HEK293 (cell line): ENCODE measurements around the gene ZNF618.

ENCODE experiments used
- CTCF ChIA-PET: fragments of 350-600 bp; formaldehyde crosslinking; extraction: SDS; loops from one replicate; lab custom pipeline; 2021; ENCODE audit warnings: antibody characterized with exemption; lab: Yijun Ruan, JAX
- POLR2A ChIA-PET: fragments of 300-600 bp; formaldehyde crosslinking; extraction: SDS; loops from one replicate; lab custom pipeline; 2020; ENCODE audit warnings: antibody characterized with exemption, inconsistent platforms; lab: Yijun Ruan, JAX
- H3K27ac ChIP-seq: fragments of 200-500 bp; sonication (Bioruptor generic); 2 replicates; pipeline ENCODE4 v1.5.1; 2014; ENCODE audit warnings: low read depth, low read length, control low read depth, inconsistent platforms; ENCODE audit errors: extremely low read depth
- H3K36me3 ChIP-seq, 2 experiments: fragments of 200-500 bp in 1 of 2; sonication (Bioruptor generic) in 1 of 2; 1 replicate in 1 of 2; 2 replicates in 1 of 2; pipeline ENCODE4 v1.5.1; 2014 to 2017; ENCODE audit warnings: inconsistent platforms in 2 of 2, low read length in 2 of 2; ENCODE audit not compliant: control insufficient read depth in 2 of 2, insufficient read depth in 1 of 2
- H3K4me1 ChIP-seq: fragments of 200-500 bp; sonication (Bioruptor generic); 2 replicates; pipeline ENCODE4 v1.5.1; 2014; ENCODE audit warnings: mild to moderate bottlenecking, low read length, inconsistent platforms; ENCODE audit not compliant: control insufficient read depth, insufficient read depth
- H3K4me3 ChIP-seq: 2 replicates; pipeline ENCODE4 v1.5.1; 2011; ENCODE audit warnings: low read depth, mild to moderate bottlenecking, control low read depth, low read length, moderate library complexity
- H3K9me3 ChIP-seq: fragments of 200-500 bp; sonication (Bioruptor generic); 2 replicates; pipeline ENCODE4 v1.5.1; 2014; ENCODE audit warnings: low read depth, low read length, inconsistent platforms; ENCODE audit not compliant: control insufficient read depth, insufficient read depth
- EGR2 ChIP-seq: fragments of 450-650 bp; formaldehyde crosslinking; IDR thresholded peaks from 2 replicates; pipeline ENCODE4 v1.5.1; 2016; ENCODE audit warnings: low read depth, missing biosample characterization, missing genetic modification characterization
- FEZF1 ChIP-seq: fragments of 450-650 bp; formaldehyde crosslinking; IDR thresholded peaks from 2 replicates; pipeline ENCODE4 v1.5.1; 2016; ENCODE audit warnings: missing biosample characterization, missing genetic modification characterization
- GLI2 ChIP-seq: fragments of 450-650 bp; formaldehyde crosslinking; IDR thresholded peaks from 2 replicates; pipeline ENCODE4; 2017; ENCODE audit warnings: missing biosample characterization, missing genetic modification characterization, low read depth, borderline replicate concordance
- HOXD13 ChIP-seq: sonication (generic); formaldehyde crosslinking; IDR thresholded peaks from 2 replicates; pipeline ENCODE4 v1.8.0; 2022; ENCODE audit warnings: missing genetic modification reagents, borderline replicate concordance
- KLF7 ChIP-seq: fragments of 450-650 bp; formaldehyde crosslinking; IDR thresholded peaks from 2 replicates; pipeline ENCODE4 v1.5.1; 2016; ENCODE audit warnings: missing biosample characterization, missing genetic modification characterization, borderline replicate concordance
- MEIS1 ChIP-seq: sonication (generic); formaldehyde crosslinking; IDR thresholded peaks from 2 replicates; pipeline ENCODE4 v1.8.1; 2022; ENCODE audit warnings: missing genetic modification reagents, mild to moderate bottlenecking, borderline replicate concordance
- SALL2 ChIP-seq: fragments of 450-650 bp; formaldehyde crosslinking; IDR thresholded peaks from 2 replicates; pipeline ENCODE4 v1.5.0; 2017; ENCODE audit warnings: missing biosample characterization, mild to moderate bottlenecking, missing genetic modification characterization, borderline replicate concordance
- ZFP41 ChIP-seq: fragments of 450-650 bp; formaldehyde crosslinking; IDR thresholded peaks from 2 replicates; pipeline ENCODE4 v1.5.1; 2016; ENCODE audit warnings: missing biosample characterization, missing genetic modification characterization, borderline replicate concordance
- ZNF132 ChIP-seq: fragments of 450-650 bp; formaldehyde crosslinking; IDR thresholded peaks from 2 replicates; pipeline ENCODE4 v1.5.1; 2017; ENCODE audit warnings: missing biosample characterization, missing genetic modification characterization, borderline replicate concordance
- ZNF19 ChIP-seq: fragments of 450-650 bp; formaldehyde crosslinking; IDR thresholded peaks from 2 replicates; pipeline ENCODE4; 2016; ENCODE audit warnings: missing biosample characterization, missing genetic modification characterization, low read depth
- ZNF514 ChIP-seq: fragments of 450-650 bp; formaldehyde crosslinking; IDR thresholded peaks from 2 replicates; pipeline ENCODE4 v1.5.1; 2016; ENCODE audit warnings: missing biosample characterization, missing genetic modification characterization
- ZNF529 ChIP-seq: fragments of 450-650 bp; formaldehyde crosslinking; IDR thresholded peaks from 2 replicates; pipeline ENCODE4 v1.5.1; 2017; ENCODE audit warnings: missing genetic modification characterization, missing biosample characterization; ENCODE audit not compliant: insufficient replicate concordance
- ZNF530 ChIP-seq: fragments of 450-650 bp; formaldehyde crosslinking; IDR thresholded peaks from 2 replicates; pipeline ENCODE4 v1.5.1; 2016; ENCODE audit warnings: low read depth, missing biosample characterization, missing genetic modification characterization
- ZNF544 ChIP-seq: fragments of 450-650 bp; formaldehyde crosslinking; IDR thresholded peaks from 2 replicates; pipeline ENCODE4 v1.5.0; 2017; ENCODE audit warnings: missing biosample characterization, missing genetic modification characterization
- ZNF548 ChIP-seq: fragments of 450-650 bp; formaldehyde crosslinking; IDR thresholded peaks from 2 replicates; pipeline ENCODE4 v1.5.1; 2016; ENCODE audit warnings: missing biosample characterization, missing genetic modification characterization
- ZNF555 ChIP-seq: fragments of 450-650 bp; formaldehyde crosslinking; conservative IDR thresholded peaks from 2 replicates; pipeline ENCODE4 v1.5.1; 2017; ENCODE audit warnings: missing biosample characterization, mild to moderate bottlenecking, missing genetic modification characterization, inconsistent platforms
- ZNF624 ChIP-seq: fragments of 450-650 bp; formaldehyde crosslinking; IDR thresholded peaks from 2 replicates; pipeline ENCODE4 v1.5.1; 2017; ENCODE audit warnings: missing biosample characterization, missing genetic modification characterization
- ZNF664 ChIP-seq: fragments of 450-650 bp; formaldehyde crosslinking; IDR thresholded peaks from 2 replicates; pipeline ENCODE4 v1.5.1; 2016; ENCODE audit warnings: missing biosample characterization, missing genetic modification characterization
- ZNF791 ChIP-seq: fragments of 450-650 bp; formaldehyde crosslinking; IDR thresholded peaks from 2 replicates; pipeline ENCODE4 v1.5.1; 2016; ENCODE audit warnings: missing biosample characterization, missing genetic modification characterization
- ZSCAN16 ChIP-seq: fragments of 450-650 bp; formaldehyde crosslinking; IDR thresholded peaks from 2 replicates; pipeline ENCODE4 v1.5.1; 2016; ENCODE audit warnings: missing biosample characterization, missing genetic modification characterization
- TF ChIP-seq, protein P1 (sequence below): fragments of 450-650 bp; formaldehyde crosslinking; IDR thresholded peaks from 2 replicates; pipeline ENCODE4 v1.5.1; 2016; ENCODE audit warnings: missing biosample characterization, missing genetic modification characterization, borderline replicate concordance

ZNF618 gene

DNA sequence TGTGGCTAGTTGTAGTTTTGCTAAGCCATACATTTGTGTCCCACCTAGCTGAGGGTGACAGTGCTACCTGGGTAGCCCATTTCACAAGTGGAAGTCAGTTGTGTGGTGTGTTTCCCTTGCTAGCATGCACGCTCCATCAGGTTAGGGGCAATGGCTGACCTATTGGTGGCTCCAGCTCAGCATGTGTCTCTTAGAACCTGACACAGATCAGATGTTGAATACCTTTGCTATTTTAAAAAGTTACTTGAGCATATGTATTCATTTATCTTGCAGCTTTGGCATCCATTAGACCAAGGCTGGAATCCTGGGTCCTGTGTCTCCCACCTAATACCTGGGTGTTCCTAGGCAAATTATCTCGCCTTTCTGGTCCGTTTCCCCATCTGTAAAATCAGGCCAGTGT lies 44.8 kb downstream of the ZNF618 start:
- ChIA-PET CTCF (no interaction called here), POLR2A (no interaction called here)
- Histone ChIP-seq H3K9me3 (no peaks in the 10 kb centered on the region), H3K4me1 (no peaks in the 10 kb centered on the region), H3K36me3 (no peaks in the 10 kb centered on the region), H3K4me3 (no peak overlapping the region), H3K27ac (no peak overlapping the region)
- TF ChIP-seq ZNF529 (tag by site-specific recombination) (no peak), SALL2 (tag by site-specific recombination) (no peak), ZFP41 (tag by site-specific recombination) (no peak), FEZF1 (no peak), MEIS1 (no peak), GLI2 (tag by site-specific recombination) (no peak), ZNF791 (tag by site-specific recombination) (no peak), EGR2 (no peak), ZNF132 (tag by site-specific recombination) (no peak), ZNF664 (tag by site-specific recombination) (no peak)
- TF ChIP-seq, protein P1, sequence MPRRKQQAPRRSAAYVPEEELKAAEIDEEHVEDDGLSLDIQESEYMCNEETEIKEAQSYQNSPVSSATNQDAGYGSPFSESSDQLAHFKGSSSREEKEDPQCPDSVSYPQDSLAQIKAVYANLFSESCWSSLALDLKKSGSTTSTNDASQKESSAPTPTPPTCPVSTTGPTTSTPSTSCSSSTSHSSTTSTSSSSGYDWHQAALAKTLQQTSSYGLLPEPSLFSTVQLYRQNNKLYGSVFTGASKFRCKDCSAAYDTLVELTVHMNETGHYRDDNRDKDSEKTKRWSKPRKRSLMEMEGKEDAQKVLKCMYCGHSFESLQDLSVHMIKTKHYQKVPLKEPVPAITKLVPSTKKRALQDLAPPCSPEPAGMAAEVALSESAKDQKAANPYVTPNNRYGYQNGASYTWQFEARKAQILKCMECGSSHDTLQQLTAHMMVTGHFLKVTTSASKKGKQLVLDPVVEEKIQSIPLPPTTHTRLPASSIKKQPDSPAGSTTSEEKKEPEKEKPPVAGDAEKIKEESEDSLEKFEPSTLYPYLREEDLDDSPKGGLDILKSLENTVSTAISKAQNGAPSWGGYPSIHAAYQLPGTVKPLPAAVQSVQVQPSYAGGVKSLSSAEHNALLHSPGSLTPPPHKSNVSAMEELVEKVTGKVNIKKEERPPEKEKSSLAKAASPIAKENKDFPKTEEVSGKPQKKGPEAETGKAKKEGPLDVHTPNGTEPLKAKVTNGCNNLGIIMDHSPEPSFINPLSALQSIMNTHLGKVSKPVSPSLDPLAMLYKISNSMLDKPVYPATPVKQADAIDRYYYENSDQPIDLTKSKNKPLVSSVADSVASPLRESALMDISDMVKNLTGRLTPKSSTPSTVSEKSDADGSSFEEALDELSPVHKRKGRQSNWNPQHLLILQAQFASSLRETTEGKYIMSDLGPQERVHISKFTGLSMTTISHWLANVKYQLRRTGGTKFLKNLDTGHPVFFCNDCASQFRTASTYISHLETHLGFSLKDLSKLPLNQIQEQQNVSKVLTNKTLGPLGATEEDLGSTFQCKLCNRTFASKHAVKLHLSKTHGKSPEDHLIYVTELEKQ (tag by site-specific recombination): no peak

DNA sequence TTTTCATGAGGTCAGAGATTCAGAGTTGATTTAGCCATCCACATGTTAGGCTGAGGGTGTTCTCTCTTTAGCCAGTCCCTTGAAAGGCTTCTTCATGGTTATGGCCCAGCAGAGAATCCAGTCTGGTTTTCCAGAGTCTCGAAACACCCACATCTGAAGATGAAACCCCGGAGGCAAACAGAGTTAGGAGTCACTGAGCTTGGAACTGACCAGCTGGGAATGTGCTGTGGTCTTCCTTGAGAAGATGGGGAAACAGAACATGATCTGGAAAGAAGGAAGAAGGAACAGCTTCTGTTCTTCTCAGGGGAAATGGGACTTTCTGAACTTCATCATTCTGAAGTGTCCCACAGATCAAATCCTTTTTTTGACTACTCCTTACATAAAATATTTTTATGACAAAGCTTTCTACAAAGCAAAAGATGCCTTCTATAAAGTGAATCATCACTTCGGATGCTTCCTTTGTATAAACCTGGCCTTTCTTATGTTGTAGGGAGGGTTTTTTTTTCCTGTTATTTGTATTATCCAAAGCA lies 45.4 kb downstream of the ZNF618 start:
- Histone ChIP-seq H3K9me3 (no peaks in the 10 kb centered on the region), H3K36me3 (no peaks in the 10 kb centered on the region), H3K4me3 (no peak overlapping the region), H3K4me1 (no peaks in the 10 kb centered on the region), H3K27ac (no peak overlapping the region)
- ChIA-PET CTCF (interaction anchor here (1.3 kb wide), 1 partner anchor 41 kb away, joined by 3 read pairs; no protein-coding TSS in a partner anchor), POLR2A (interaction anchor here (0.6 kb wide), 1 partner anchor 289 kb away, joined by 3 read pairs; no protein-coding TSS in a partner anchor)
- TF ChIP-seq HOXD13: no peak
- TF ChIP-seq ZNF555 (tag by site-specific recombination): no peak
- no peak for TF ChIP-seq ZNF19
- TF ChIP-seq ZNF548 (tag by site-specific recombination): no peak
- no peak for TF ChIP-seq ZNF530 (tag by site-specific recombination)
- no peak for TF ChIP-seq ZNF544 (tag by site-specific recombination)
- no peak for TF ChIP-seq KLF7 (tag by site-specific recombination)

DNA sequence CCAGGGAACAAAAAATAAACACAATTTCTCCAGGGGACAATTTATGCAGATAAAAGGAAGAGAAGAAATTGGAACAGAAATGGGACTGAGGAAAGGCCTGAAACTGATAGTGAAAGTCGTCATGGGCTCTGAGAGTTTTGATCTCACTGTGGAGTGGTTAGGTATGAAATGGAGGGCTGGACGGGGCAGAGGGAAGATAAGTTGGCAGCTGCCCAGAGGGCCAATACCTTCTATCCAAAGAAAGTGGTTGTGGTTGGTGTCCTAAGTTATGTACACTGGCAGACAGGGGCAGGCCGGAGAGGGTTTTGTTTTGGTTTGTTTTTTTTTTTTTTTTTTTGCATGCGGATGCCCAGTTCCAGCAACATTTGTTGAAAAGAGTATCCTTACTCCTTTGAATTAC lies 46.1 kb downstream of the ZNF618 start:
- no peak for TF ChIP-seq ZSCAN16 (tag by site-specific recombination)
- no peak for TF ChIP-seq ZNF514 (tag by site-specific recombination)
- no peak for TF ChIP-seq ZNF624 (tag by site-specific recombination)
- TF ChIP-seq, all 188 proteins: peak for 0
- Histone ChIP-seq H3K4me3 (no peak overlapping the region), H3K9me3 (no peaks in the 10 kb centered on the region), H3K36me3 (no peaks in the 10 kb centered on the region), H3K4me1 (no peaks in the 10 kb centered on the region), H3K27ac (no peak overlapping the region)
- ChIA-PET POLR2A (no interaction called here), CTCF (interaction anchor here (0.6 to 1.3 kb wide), 2 partner anchors 16 to 41 kb away, joined by 3 to 4 read pairs; no protein-coding TSS in a partner anchor)
